ENCODE measurements around the gene PCSK5.

Gene PCSK5

GRCh38 chr9:75941066-75941465 lies 50.6 kb downstream of the PCSK5 start:
- TF ChIP-seq TEAD4 (IDR thresholded peaks at IDR 0.05) (no peak), EGR1 (IDR thresholded peaks at IDR 0.05) (no peak), NFIC (IDR thresholded peaks at IDR 0.05) (no peak), TAF1 (IDR thresholded peaks at IDR 0.05; ENCODE audit: low read depth) (no peak), REST (IDR thresholded peaks at IDR 0.05; ENCODE audit: low read depth) (no peak), USF1 (IDR thresholded peaks at IDR 0.05) (no peak), RAD21 (IDR thresholded peaks at IDR 0.05; ENCODE audit: low read depth) (no peak), ZBTB7A (IDR thresholded peaks at IDR 0.05; ENCODE audit: low read depth) (no peak), MAX (IDR thresholded peaks at IDR 0.05) (no peak), FOXM1 (IDR thresholded peaks at IDR 0.05; ENCODE audit: borderline replicate concordance, low read depth) (no peak), CEBPB (IDR thresholded peaks at IDR 0.05) (no peak), EP300 (IDR thresholded peaks at IDR 0.05; ENCODE audit: borderline replicate concordance) (no peak), YY1 (IDR thresholded peaks at IDR 0.05; ENCODE audit: low read depth) (no peak), TCF12 (IDR thresholded peaks at IDR 0.05; ENCODE audit: low read depth) (no peak), CREB1 (IDR thresholded peaks at IDR 0.05; ENCODE audit: low read depth) (no peak)

GRCh38 chr9:75941577-75942311 lies 51.3 kb downstream of the PCSK5 start:
- TF ChIP-seq ZBTB7A (IDR thresholded peaks at IDR 0.05; ENCODE audit: low read depth) (no peak), EGR1 (IDR thresholded peaks at IDR 0.05) (no peak), YY1 (IDR thresholded peaks at IDR 0.05; ENCODE audit: low read depth) (no peak), MAX (IDR thresholded peaks at IDR 0.05) (no peak), TAF1 (IDR thresholded peaks at IDR 0.05; ENCODE audit: low read depth) (no peak), CREB1 (IDR thresholded peaks at IDR 0.05; ENCODE audit: low read depth) (no peak), EP300 (IDR thresholded peaks at IDR 0.05; ENCODE audit: borderline replicate concordance) (no peak), RAD21 (IDR thresholded peaks at IDR 0.05; ENCODE audit: low read depth) (no peak), CEBPB (IDR thresholded peaks at IDR 0.05) (no peak), REST (IDR thresholded peaks at IDR 0.05; ENCODE audit: low read depth) (no peak), TCF12 (IDR thresholded peaks at IDR 0.05; ENCODE audit: low read depth) (no peak), TEAD4 (IDR thresholded peaks at IDR 0.05) (no peak), NFIC (IDR thresholded peaks at IDR 0.05) (no peak), FOXM1 (IDR thresholded peaks at IDR 0.05; ENCODE audit: borderline replicate concordance, low read depth) (no peak), USF1 (IDR thresholded peaks at IDR 0.05) (no peak)

- TF ChIP-seq EP300 (IDR thresholded peaks at IDR 0.05; ENCODE audit: borderline replicate concordance) (no peak), NFIC (IDR thresholded peaks at IDR 0.05) (no peak), EGR1 (IDR thresholded peaks at IDR 0.05) (no peak), TCF12 (IDR thresholded peaks at IDR 0.05; ENCODE audit: low read depth) (no peak), FOXM1 (IDR thresholded peaks at IDR 0.05; ENCODE audit: borderline replicate concordance, low read depth) (no peak), TEAD4 (IDR thresholded peaks at IDR 0.05) (no peak), ZBTB7A (IDR thresholded peaks at IDR 0.05; ENCODE audit: low read depth) (no peak), CEBPB (IDR thresholded peaks at IDR 0.05) (no peak), YY1 (IDR thresholded peaks at IDR 0.05; ENCODE audit: low read depth) (no peak)
These were observed 56.3 kb downstream of the PCSK5 start for GRCh38 chr9:75946766-75947165.

- no peak for TF ChIP-seq EP300 (IDR thresholded peaks at IDR 0.05; ENCODE audit: borderline replicate concordance)
- no peak for TF ChIP-seq ZBTB7A (IDR thresholded peaks at IDR 0.05; ENCODE audit: low read depth)
- no peak for TF ChIP-seq NFIC (IDR thresholded peaks at IDR 0.05)
These were observed 56.8 kb downstream of the PCSK5 start for GRCh38 chr9:75947233-75947632.

DNA sequence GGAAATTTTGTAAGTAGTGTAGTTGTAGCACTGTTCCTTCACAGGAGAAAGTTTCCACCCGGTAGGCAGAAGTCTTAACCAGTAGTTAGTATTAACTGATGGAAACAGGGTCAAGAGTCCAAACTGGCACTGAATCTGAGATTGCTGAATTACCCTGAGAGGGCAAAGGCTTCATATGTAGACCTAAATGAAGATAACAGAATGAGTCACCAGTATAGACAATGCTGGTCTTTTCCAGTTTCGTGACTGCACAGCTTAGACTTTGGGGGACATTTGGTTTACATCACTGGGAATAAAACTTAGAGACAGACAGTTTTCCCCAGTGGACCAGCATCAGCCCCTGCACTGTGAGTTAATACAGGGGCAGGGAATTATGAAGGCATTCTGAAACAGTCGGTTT lies 60.5 kb downstream of the PCSK5 start:
- no peak for TF ChIP-seq NFIC (IDR thresholded peaks at IDR 0.05)
- no peak for TF ChIP-seq ZBTB7A (IDR thresholded peaks at IDR 0.05; ENCODE audit: low read depth)
- no peak for TF ChIP-seq TCF12 (IDR thresholded peaks at IDR 0.05; ENCODE audit: low read depth)
- TF ChIP-seq EGR1 (IDR thresholded peaks at IDR 0.05): no peak
- TF ChIP-seq YY1 (IDR thresholded peaks at IDR 0.05; ENCODE audit: low read depth): no peak

DNA sequence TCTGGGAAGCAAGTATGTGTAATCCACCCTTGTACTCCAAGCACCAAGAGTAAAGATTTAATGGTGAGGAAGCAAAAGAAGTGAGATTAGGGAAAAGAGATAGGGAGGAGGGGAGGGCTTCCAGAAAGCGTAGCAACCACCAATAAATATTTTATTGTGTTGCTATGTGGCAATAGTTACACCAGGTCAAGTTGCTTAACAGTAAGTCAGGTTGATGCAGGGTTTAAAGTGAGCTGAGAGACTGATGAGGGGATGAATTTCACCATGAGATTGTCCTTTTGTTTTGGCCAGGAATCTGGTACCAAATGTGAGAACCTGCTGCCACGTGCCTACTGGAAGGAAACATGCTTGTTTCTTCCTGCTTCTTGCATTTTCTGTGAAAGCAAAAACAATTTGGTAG lies 62.7 kb downstream of the PCSK5 start:
- TF ChIP-seq EP300 (IDR thresholded peaks at IDR 0.05; ENCODE audit: borderline replicate concordance) (no peak), CEBPB (IDR thresholded peaks at IDR 0.05) (no peak), CREB1 (IDR thresholded peaks at IDR 0.05; ENCODE audit: low read depth) (no peak)

Data from Ishikawa (cell line).